HG02571 (cell line): ENCODE data around the gene ETV1.

Experiments used
- ATAC-seq: cut with Tn5 transposase; IDR thresholded peaks from one replicate; pipeline ENCODE4 v1.9.1; 2021; ENCODE audit warnings: mild to moderate bottlenecking, moderate library complexity; ENCODE audit not compliant: unreplicated experiment

The ETV1 gene

GRCh38 chr7:13988065-13988464 lies 1.4 kb downstream of the ETV1 start:
- no peak for ATAC-seq

GRCh38 chr7:13987395-13987794 lies 2.1 kb downstream of the ETV1 start:
- no peak for ATAC-seq

GRCh38 chr7:13986208-13986607 lies 3.3 kb downstream of the ETV1 start:
- ATAC-seq = no peak

GRCh38 chr7:13984831-13985685 lies 4.4 kb downstream of the ETV1 start:
- no peak for ATAC-seq

- no peak for ATAC-seq
Observed at GRCh38 chr7:13984061-13984460, 5.4 kb downstream of the ETV1 start.

GRCh38 chr7:13982940-13983677 lies 6.4 kb downstream of the ETV1 start:
- no peak for ATAC-seq

GRCh38 chr7:13981070-13981469 lies 8.4 kb downstream of the ETV1 start:
- ATAC-seq = no peak

- ATAC-seq = no peak
Observed at GRCh38 chr7:13980474-13980873, 9.0 kb downstream of the ETV1 start.

- ATAC-seq = no peak
Observed at GRCh38 chr7:13979671-13980435, 9.6 kb downstream of the ETV1 start.

- ATAC-seq = no peak
Observed at GRCh38 chr7:13976594-13976993, 12.9 kb downstream of the ETV1 start.

GRCh38 chr7:13965077-13965476 lies 24.4 kb downstream of the ETV1 start:
- no peak for ATAC-seq

- ATAC-seq = no peak
Observed at GRCh38 chr7:13963925-13964324, 25.5 kb downstream of the ETV1 start.

- no peak for ATAC-seq
Observed at GRCh38 chr7:13955494-13955893, 34.0 kb downstream of the ETV1 start.

- no peak for ATAC-seq
Observed at GRCh38 chr7:13953368-13953767, 36.1 kb downstream of the ETV1 start.

GRCh38 chr7:13952921-13953320 lies 36.5 kb downstream of the ETV1 start:
- ATAC-seq = no peak

GRCh38 chr7:13949939-13950338 lies 39.5 kb downstream of the ETV1 start:
- no peak for ATAC-seq

- no peak for ATAC-seq
Observed at GRCh38 chr7:13949445-13949844, 40.0 kb downstream of the ETV1 start.

- ATAC-seq = no peak
Observed at GRCh38 chr7:13948019-13948801, 41.3 kb downstream of the ETV1 start.

GRCh38 chr7:13947535-13947934 lies 41.9 kb downstream of the ETV1 start:
- no peak for ATAC-seq

- ATAC-seq = no peak
Observed at GRCh38 chr7:13946181-13946580, 43.3 kb downstream of the ETV1 start.

GRCh38 chr7:13945670-13946069 lies 43.8 kb downstream of the ETV1 start:
- ATAC-seq = no peak
